ENCODE measurements around the gene TINAG.
"Not testable (repeated sequence)": the region's sequence is repeated elsewhere in the genome, so short reads cannot be mapped to it uniquely, and the experiment has no call there.

The TINAG gene

DNA sequence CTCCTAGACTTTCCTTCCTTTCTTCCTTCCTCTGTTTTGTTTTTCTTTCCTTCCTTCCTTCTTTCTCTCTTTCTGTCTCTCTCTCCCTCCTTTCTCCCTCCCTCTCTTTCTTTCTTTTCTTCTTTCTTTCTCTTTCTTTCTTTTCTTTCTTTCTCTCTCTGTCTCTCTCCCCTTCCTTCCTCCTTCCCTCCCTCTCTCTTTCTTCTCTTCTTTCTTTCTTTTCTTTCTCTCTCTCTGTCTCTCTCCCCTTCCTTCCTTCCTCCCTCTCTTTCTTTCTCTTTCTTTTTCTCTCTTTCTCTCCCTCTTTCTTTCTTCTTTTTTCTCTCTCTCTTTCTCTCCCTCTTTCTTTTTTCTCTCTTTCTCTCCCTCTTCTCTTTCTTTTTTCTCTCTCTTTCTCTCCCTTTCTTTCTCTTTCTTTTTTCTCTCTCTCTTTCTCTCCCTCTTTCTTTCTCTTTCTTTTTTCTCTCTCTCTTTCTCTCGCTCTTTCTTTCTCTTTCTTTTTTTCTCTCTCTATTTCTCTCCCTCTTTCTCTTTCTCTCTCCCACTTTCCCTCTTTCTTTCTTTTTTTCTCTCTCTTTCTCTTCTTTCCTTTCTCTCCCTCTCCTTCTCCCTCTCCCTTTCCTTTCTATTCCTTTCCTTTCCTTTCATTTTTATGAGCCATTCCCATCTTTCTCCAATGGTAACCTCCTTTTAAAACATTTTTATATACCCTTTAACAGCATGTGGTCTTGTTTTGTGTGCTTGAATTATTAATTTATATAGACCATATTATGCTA, 2.3 kb downstream of the TINAG start:
- no peak for FAIRE-seq

DNA sequence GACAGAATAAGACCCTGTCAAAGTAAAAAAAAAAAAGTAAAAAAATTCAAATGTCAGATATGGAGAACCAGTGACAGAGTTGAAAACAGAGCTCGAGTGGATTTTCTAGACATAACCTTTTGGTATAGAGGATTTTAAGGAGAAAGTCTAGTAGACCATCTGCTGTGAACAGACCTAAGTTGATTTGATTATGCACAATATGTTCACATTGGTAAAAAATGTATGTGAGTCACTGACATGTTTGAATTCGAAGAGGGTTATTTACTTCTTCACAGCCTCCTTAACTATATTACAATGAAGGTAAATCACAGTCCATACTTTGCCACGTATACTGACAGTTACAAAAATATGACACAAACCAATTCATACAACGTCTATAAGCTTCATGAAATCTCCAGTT, 7.4 kb downstream of the TINAG start:
- no peak for FAIRE-seq

DNA sequence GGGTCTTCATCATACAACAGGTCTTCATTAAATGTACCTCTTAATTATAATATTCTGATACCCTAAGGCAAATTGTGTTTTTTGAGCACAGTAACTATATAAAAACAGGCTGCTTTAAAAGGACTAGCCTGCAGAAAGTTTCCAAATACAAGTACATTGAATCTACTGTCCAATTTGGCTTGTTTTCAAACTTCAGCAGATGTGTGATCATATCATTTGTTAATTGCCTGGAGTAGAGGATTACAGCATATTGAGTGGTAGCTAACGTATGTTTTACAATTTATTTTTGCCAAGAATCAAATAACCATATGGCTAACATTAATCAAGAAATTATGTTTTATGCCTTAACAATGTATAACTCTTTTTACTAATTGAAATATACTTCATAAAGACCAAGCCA, 12.6 kb downstream of the TINAG start:
- no peak for FAIRE-seq

DNA sequence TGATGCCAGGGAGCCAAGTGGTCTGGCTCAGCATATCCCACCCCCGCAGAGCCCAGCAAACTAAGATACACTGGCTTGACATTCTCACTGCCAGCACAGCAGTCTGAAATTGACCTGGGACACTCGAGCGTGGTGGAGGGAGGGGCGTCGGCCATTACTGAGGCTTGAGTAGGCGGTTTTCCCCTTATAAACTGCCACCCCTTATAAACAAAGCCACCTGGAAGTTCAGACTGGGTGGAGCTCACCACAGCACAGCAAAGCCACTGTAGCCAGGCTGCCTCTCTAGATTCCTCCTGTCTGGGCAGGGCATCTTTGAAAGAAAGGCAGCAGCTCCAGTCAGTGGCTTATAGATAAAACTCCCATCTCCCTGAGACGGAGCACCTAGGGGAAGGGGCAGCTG, 19.4 kb downstream of the TINAG start:
- FAIRE-seq = no peak

DNA sequence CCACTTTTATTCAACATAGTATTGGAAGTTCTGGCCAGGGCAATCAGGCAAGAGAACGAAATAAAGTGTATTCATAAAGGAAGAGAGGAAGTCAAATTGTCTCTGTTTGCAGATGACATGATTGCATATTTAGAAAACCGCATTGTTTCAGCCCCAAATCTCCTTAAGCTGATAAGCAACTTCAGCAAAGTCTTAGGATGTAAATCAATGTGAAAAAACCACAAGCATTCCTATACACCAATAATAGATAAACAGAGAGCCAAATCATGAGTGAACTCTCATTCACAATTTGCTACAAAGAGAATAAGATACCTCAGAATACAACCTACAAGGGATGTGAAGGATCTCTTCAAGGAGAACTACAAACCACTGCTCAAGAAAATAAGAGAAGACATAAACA, 23.3 kb downstream of the TINAG start:
- FAIRE-seq = not testable (repeated sequence)

DNA sequence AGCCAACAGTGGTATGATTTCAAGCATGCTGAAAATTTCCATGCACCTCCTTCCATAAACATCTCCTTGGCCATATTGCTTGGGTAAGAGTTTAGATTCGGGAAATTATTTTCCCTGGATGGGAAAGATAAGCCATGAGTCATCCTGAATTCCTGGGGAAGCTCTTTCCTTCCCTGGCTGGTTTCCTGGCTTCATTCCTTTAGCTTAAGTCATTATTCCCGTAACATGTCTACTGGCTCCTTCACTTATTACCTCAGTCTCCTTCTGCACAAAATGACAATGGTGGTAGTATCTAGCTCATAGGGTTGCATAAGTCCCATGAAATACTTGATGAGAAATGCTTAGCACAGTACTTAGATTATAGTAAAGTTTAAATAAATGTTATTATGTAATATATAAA, 27.6 kb downstream of the TINAG start:
- no peak for FAIRE-seq

DNA sequence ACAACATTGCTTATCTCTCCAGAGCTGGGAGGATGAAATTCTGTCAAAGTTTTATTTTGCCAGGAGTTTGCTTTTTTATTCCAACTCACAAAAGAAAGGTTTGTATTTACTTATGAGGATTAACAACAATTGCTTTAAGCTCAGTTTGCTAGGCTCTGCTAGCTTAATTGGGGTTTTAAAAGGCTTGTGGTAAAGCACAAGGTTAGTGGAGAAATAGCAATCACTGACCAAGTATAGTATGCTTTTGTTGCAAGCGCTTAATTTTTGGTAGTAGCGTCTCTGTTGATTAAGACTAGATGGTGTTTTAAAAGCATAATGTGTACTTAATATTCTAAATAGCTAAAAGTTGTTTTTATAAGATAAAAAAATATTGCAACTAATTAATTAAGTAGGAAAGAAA, 45.7 kb downstream of the TINAG start:
- FAIRE-seq = no peak

DNA sequence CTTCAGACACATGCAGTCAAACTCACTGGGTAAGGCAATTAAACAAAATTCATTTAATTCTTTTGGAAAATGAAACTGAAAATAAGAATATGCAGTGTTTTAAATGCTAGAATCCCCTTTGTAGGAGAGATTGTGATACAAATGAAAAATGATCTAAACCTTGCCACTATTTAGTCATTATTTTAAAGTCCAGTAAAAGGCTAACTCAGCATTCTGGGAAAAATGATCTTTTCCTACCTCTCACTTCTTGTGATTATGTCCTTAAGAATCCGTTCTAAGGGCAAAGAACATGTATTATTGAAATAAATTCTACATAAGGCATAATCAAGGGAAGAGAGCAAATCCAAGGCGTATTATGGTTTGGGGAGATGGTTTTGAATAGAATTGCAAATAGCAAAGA, 46.4 kb downstream of the TINAG start:
- no peak for FAIRE-seq

DNA sequence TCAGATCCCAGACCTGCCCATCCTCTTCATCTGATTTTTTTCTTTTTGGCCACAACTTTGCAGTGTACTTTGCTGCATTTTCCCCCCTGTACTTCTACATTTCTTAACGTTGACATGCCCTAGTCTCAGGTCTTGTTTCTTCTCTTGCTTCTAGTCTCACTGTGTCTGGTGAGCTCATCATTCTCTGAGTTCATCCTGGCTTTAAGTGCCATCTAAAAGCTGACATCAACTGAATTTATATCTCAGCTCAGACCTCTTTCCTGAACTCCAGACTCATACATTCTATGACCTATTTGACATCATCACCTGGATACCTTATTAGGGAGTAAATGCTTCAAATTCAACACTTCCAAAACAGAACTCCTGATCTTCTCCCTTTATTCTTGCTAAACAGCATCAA, 48.9 kb downstream of the TINAG start:
- FAIRE-seq = no peak

DNA sequence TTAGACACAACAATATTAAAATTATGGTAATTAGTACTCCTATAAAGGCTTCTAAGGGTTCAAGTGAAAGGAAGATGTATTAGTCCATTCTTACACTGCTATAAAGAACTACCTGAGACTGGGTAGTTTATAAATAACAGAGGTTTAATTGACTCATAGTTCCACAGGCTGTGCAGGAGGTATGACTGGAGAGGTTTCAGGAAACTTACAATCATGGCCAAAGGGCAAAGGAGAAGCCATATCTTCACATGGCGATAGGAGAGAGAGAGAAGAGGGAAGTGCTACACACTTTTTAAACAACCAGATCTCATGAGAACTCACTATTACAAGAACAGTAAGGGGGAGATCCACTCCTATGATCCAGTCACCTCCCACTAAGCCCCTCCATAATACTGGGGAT, 52.9 kb downstream of the TINAG start:
- FAIRE-seq = no peak

DNA sequence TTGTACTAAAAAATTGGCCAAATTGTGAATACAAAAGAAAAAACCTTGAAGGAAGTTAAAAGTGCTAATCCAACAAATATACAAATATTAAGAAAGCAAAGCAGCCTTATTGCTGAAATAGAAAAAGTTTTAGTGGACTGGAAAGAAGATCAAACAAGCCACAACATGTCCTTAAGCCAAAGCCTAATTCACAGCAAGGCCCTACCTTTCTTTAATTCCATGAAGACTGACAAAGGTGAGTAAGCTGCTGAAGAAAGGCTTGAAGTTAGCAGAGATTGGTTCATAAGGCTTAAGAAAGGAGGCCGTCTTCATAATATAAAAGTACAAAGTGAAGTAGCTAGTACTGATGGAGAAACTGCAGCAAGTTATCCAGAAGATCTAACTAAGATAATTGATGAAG, 53.5 kb downstream of the TINAG start:
- FAIRE-seq = no peak

DNA sequence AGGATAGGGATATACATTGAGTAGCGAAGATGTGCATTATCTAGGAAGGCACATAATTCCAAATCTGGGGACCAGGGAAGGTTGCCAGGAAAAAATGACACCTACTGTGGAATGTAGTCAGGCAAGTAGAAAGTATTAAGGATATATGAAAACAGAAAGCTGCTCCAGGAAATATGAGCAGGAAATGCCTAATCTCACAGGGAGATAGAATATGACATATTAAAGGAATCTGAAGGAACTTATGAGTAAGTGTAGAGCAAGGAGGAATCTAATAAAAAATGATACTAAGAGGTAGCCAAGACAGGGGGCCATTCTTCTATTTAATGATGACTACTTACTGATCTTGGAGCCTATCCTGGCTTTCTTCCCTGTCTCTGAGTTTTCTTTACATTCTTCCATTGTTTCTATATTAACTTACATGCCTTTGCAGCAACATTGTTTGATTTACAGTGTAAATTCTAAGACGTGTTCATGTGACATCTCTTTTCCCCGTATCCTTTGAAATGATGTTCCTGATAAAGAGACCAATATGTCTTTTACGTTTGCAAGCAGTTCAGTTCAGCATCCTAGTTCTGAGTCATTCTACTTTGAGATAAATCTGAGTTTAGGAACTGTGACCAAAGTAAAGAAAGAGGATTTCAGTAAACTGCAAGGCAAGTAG, 58.6 kb downstream of the TINAG start:
- no peak for FAIRE-seq

DNA sequence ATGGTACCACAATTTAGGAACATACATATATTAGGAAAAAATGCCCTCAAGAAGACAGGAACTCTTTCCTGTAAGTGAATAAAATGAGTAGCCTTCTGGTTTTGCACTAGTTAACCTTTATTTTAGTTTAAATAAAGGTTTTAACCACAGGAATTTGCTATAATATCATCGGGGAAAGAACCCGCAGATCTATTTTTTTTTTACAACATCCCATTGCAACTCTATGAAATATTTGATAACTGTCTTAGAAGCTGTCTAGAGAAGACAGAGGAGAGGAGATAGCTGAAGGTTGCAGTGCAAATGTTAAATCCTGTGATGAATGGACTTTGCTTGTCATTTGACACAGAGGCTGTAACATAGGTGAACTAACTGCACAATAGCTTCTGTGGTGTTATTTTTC, 69.5 kb downstream of the TINAG start:
- FAIRE-seq = no peak

DNA sequence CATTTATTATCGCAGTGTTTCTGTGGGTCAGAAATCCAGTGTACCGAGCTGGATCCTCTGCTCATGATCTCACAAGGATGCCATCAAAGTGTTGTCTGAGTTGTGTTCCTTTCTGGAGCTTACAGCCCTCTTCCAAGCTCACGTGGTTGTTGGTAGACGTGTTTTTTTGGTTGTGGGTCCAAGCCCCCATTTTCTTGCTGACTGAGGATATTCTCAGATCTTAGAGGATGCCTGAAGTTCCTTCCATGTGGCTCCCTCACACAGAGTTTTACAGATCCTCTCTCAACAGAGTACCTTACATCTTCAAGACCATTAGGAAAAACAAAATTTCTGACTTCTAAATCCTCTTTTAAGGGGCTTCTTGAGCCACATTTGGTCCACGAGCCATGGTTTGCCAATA, 78.1 kb downstream of the TINAG start:
- FAIRE-seq = no peak

DNA sequence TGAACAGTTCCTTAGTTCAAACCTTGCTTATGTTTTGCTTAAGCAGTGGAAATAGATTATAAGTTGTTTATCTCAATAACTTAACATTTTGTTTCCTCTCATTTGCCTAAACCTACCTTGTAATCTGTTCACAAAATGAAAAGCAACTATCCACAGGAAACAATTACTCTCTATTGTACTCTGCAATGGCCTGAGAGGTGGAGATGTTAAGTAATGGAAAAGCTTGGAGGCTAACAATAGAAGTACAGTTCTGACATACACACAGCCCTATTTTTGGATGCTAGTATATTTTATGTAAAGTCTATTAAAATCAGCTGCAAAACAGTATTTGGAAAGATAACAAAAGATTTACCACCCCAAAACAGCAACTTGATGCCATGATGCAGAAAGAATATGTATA, 82.1 kb downstream of the TINAG start:
- no peak for FAIRE-seq

DNA sequence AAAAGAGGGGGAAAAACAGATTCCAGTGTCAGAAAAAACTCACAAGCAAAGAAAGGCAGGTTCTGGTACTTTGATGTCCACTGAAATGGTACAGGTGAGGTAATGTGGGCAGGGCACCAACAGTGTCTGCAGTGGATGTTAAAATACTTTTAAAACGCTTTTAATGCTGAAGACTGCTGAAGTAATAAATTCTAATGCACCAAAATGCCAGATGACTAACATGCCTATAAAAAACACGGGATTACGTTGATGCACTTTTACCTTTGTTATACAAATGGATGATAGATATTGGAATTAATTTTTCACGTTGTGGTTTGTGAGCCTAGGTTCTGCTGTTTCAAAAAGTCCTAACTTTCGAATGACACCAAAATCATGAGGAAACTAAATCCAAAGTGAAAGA, 83.3 kb downstream of the TINAG start:
- FAIRE-seq = no peak

DNA sequence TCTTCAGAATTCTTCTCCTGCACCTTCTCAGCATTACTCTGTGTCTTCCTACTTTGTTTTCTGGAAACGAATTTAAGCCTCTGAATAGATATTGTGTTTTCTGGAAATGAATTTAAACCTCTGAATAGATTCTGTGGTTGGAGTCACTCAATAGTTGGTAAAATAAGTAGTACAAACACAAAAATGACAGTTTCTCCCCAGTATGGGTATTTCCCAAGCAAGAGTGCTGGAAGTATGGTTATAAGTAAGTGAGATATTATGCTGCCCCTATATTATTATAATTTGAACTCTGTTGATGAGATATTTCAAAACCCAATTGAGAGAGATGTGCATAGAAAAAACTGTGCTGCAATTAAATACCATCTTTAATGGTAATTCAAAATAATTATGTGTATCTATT, 94.9 kb downstream of the TINAG start:
- no peak for FAIRE-seq

DNA sequence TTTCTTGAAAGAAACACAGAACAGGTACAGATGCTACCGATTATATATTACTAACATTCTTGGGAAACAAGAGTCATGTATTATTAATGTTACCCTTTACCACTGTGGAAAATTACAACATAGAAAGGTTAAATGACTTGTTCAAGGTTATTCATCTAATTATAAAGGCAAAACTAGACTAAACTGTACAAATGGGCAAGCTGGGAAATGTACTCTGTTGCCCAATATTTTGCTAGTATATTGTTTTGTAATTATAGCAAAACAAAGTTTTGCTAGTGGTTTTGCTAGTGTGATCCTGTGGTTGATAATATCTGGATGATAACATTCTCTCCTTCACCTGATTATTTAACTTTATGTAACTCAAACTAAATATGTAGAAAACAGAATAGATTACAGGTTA, 96.5 kb downstream of the TINAG start:
- FAIRE-seq = no peak

DNA sequence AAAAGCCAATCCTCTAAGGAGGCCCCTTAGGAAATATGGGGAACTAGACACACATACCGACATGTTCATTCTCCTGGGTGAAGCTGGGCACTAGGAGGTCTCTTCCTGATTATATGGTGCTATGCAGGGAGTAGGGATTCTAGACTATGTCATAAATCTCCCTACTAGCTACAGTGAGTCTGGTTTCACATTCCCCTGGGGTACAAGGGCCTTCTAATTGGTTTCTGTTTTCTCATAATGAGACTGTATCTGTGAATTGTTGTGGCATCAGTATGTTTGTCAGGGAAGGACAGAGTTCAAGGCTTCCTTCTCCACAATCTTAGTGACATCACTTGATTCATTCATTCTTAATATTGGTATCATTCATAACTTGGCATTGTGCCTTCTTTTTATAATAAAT, 103.5 kb downstream of the TINAG start:
- FAIRE-seq = no peak

DNA sequence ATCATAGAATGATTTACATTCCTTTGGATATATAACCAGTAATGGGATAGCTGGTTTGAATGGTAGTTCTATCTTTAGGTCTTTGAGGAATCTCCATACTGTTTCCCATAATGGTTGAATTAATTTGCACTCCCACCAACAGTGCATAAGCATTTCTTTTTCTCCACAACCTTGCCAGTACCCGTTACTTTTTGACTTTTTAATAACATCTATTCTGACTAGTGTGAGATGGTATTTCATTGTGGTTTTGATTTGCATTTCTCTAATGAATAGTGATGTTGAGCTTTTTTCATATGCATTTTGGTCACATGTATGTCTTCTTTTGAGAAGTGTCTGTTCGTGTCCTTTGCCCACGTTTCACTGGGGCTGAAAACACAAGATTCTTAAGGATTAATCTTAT, 107.3 kb downstream of the TINAG start:
- FAIRE-seq = no peak

DNA sequence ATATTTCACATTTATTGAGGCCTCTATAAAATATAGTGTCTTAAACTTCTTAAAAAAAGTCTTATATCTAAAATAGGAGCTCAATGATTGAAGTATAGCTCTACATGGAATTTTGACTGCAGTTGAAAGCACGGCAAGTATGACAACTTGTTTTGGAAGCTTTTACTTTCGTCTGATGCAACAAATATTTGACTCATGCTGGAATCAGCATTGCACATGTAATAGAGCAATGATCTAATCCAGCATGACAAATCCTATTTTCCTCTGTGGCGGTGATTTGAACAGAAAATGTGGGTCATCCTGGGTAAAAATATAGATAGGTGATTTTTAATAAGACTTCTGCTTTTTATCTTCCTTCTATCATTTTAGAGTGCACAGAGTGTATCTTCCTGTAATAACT, 111.6 kb downstream of the TINAG start:
- no peak for FAIRE-seq

DNA sequence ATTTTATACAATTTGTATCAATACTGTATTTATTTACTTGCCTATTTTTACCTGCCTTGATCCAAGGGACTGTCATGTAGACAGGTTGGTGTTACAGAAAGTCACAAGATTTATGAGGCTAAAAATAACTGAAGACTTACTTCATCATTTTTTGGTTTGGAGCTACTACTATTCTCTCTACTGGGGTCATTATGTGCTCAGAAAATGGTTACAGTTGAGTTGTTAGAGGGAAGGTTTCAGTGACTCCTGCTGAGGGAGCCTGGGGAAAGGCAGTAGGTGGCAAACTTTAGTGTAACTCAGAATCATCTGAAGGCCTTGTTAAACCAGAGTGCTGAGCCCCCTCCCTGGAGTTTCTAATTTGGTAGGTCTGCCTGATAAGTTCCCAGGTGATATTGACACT, 118.8 kb downstream of the TINAG start:
- FAIRE-seq = no peak

DNA sequence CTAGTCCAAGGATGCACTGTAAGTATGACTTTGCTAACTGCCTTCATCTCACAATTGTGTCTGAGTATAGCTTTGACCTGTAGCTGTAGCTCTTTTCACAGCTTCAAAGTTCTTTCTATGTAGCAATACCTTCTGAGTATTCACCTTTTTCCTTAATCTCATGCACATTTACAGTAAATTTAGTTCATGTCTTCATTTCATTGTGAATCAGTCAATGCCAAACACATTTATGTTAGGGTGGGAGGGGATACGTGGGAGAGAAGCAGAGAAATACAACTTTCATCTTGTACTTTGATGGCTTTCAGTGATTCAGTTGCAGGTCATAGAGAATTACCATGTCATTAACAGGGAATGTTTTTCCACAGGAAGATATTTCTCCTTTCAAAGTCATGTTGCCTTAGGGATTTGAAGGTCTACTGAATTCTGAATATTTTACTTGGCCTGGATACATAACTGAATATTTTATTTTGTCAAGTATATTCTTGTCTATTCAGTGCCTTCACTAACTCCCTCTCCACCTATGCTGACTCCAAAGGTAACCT, 119.2 kb downstream of the TINAG start:
- no peak for FAIRE-seq

DNA sequence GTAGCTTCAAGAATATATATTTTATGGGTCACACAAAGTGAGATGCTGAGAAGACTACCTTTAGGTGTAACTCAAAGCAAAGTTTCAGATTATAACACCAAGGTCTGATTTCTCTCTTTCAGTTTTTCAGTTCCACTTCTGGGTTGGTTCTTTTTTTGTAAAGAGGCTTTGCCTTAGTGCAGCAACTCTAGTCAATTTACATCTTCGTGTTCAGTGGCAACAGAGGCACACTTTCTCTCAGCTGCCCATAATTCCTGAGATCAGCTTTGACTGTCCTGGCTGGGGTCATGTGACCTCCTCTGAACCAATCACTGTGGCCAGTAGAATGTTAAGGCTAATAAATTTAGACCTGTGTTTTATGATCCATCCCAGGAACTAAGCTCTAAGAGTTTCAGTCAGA, 120.2 kb downstream of the TINAG start:
- FAIRE-seq = no peak

DNA sequence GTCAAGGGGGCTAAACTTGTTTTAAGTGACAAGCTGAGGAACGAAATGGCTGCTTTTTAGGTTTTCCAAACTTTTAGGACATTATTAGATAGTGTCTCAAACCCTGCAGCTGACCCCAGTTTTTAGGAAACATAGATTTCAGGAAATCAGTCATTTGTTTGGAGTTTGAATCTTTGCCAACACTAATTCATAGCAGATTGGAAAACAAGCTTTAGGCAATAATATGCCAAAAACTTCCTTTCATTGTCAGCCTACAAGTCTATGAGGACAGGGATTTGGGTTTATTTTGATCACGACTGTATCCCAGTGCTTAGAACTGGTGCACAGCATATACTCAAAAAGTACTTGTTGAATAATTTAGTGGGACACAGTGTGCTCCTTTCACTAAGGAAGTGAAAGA, 123.2 kb downstream of the TINAG start:
- no peak for FAIRE-seq

All from TTC549 (cell line).